ENCODE data around the gene GYG2.

GYG2 gene

DNA sequence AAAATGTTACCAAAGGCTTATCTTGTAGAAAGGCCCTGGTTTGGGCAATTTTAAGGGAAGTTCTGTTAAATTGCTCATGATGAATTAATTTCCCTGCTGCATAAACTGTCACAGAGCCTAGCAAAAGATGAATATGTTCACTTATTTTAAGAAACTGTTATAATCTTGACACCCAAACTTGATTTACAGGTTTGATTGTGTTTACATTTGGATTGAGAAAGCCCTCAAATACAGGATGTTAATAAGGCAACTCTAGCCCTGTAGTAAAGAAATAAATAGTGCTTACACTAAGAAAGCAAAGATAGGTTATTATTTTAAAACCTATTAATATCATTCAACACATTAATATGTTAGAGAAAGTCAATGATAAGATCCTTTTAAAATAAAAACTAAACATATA, 18.3 kb downstream of the GYG2 start:
- TF ChIP-seq ZNF274 (IDR thresholded peaks at IDR 0.05; ENCODE audit: low read depth, low read length), result no peak
- no peak overlapping the region for H3K4me3 ChIP-seq (ENCODE audit: low read length)

DNA sequence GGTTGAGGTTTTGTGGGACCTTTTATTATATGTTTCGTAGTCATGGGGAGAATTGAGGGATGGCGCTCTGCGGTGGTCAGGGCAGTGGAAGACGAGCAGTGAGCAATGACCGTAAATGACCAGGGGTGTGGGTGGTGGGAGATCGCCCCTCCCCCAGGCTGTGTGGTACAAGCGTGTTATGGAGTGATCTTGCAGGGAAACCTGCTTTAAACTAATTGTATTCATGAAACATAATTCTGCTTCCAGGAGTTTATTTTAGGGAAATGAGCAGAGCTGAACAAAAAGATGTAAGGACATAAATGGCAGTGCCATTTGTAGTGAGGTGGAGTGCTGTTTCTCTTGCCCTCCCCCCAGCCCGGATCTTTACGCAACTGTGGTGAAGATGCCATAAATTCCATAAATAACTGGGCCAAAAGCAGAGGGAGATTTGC, 20.2 kb downstream of the GYG2 start:
- no peak for TF ChIP-seq ZNF274 (IDR thresholded peaks at IDR 0.05; ENCODE audit: low read depth, low read length)
- no peak overlapping the region for H3K4me3 ChIP-seq (ENCODE audit: low read length)

DNA sequence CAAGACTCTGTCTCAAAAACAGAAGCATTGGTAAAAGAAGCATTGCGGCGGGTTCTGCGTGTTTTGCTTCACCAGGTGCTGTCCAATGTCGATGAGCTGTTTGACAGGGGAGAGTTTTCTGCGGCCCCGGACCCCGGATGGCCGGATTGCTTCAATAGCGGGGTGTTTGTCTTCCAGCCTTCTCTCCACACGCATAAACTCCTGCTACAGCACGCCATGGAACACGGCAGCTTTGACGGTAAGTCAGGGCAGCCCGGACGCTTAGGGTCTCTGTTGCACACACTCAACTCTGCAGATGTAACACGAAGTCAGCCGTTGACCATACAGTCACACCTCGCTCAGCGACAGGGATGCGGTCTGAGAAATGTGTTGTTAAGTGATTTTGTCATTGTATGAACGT, 26.2 kb downstream of the GYG2 start:
- H3K4me3 ChIP-seq (ENCODE audit: low read length), result no peak overlapping the region
- no peak for TF ChIP-seq ZNF274 (IDR thresholded peaks at IDR 0.05; ENCODE audit: low read depth, low read length)

DNA sequence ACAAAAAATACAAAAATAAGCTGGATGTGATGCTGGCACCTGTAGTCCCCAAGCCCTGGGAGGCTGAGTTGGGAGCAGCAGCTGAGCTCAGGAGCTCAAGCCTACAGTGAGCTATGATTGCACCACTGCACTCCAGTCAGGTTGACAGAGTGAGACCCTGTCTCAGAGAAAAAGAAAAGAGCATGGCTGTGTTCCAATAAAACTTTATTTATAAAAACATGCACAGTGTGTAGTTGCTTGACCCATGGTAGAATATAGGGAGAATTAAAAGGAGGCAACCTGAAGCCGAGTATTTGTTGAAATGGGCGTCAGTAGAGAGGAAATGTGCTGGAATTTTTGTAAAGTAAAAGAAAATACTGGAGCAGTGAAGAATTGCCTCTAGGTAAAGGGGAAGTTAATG, 27.0 kb downstream of the GYG2 start:
- TF ChIP-seq ZNF274 (IDR thresholded peaks at IDR 0.05; ENCODE audit: low read depth, low read length), result no peak
- H3K4me3 ChIP-seq (ENCODE audit: low read length), result no peak overlapping the region

DNA sequence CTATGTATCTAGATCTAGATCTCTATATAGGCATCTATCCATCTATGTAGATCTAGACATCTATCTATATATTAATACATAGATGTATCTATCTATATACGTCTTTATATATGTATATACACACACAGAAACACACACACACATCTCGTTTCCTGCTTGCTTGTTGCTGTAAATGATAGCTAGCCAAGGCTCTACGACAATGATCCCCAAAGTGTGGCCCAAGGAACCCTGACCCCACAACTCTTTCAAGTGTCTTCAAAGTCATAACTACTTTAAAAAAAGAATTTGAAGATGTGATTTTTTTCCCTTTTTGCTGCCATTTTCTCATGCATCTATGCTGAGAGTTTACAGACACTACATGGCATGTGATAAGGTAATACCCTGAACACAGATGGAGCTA, 28.8 kb downstream of the GYG2 start:
- H3K4me3 ChIP-seq (ENCODE audit: low read length), result no peak overlapping the region
- no peak for TF ChIP-seq ZNF274 (IDR thresholded peaks at IDR 0.05; ENCODE audit: low read depth, low read length)

DNA sequence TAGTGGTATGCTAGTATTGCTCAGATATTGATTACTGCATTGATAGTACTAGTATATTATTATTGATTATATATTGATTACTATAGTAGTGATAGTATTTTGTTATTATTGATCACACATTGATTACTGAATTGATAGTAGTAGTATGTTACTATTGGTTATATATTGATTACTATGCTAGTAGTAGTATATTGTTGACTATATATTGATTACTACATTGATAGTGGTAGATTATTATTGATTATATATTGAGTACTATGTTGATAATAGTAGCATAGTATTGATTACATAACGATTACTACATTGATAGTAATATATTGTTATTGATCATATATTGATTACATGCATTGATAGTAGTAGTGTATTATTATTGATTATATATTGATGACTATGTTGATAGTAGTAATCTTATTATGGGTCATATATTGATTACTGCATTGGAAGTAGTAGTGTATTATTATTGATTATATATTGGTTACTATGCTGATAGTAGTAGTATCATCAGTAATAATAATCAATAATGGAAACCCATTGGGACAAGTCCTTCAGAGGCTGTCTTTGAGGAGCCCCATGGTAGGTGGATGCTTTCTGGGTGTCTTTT, 30.6 kb downstream of the GYG2 start:
- no peak overlapping the region for H3K4me3 ChIP-seq (ENCODE audit: low read length)
- no peak for TF ChIP-seq ZNF274 (IDR thresholded peaks at IDR 0.05; ENCODE audit: low read depth, low read length)

DNA sequence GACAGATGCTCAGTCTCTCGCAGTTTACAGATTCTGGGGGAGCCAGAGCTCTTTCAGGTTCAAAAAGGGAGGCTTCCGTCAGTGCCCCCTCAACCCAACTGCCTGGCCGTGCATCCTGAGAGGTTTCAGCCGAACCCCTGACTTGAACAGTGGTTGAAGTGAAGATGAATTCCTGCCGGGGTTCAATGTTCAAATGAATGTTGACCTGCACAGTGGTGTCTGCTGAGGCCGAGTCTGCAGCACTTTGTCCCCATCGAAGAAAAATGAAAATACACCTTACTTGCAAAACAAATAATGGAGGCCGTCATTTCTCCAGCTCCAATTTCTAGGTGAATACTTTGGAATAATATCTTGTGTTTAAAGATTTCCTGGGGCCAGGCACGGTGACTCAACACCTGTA, 33.7 kb downstream of the GYG2 start:
- TF ChIP-seq ZNF274 (IDR thresholded peaks at IDR 0.05; ENCODE audit: low read depth, low read length), result no peak

DNA sequence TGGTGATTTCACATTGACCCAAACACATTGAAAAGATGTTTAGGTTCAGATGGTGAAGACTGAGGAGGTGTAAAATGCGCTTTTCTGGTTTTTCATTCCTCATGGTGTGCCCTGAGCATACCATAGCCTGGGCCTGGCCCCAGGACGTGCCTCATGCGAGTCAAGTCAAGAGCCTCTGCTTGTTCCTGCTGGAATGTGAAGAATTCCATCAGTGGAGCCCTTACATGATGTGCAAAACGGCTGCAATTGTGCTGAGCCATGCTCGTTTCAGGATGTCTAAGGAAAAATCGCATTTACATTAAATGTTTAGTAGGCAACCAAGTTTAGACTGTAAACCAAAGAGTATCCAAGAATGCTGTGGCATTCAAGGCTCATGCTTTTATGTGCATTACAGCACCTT, 34.9 kb downstream of the GYG2 start:
- H3K4me3 ChIP-seq (ENCODE audit: low read length), result no peak overlapping the region
- TF ChIP-seq ZNF274 (IDR thresholded peaks at IDR 0.05; ENCODE audit: low read depth, low read length), result no peak

More for the DNA sequence above, 33.7 kb downstream of the GYG2 start:
- no peak overlapping the region for H3K4me3 ChIP-seq (ENCODE audit: low read length)

DNA sequence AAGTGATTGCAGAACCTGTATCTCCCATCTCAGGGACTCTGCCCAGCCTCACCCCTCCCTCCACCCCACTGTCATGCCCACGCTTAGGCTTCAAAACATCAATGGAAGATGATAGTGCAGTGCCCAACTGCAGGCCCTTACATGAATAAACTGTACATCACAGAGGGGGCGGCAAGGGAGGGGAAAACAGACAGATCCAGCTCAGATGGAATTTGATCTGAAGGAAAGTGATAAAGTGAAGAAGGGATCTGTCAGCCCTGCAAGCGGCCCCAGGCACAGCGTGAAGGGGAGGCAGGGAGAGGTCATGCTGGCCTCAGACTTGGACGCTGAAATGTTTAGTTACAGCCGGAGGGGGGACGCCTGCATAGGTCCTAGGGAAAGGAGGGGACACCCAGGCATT, 38.5 kb downstream of the GYG2 start:
- no peak for TF ChIP-seq ZNF274 (IDR thresholded peaks at IDR 0.05; ENCODE audit: low read depth, low read length)
- H3K4me3 ChIP-seq (ENCODE audit: low read length), result no peak overlapping the region

DNA sequence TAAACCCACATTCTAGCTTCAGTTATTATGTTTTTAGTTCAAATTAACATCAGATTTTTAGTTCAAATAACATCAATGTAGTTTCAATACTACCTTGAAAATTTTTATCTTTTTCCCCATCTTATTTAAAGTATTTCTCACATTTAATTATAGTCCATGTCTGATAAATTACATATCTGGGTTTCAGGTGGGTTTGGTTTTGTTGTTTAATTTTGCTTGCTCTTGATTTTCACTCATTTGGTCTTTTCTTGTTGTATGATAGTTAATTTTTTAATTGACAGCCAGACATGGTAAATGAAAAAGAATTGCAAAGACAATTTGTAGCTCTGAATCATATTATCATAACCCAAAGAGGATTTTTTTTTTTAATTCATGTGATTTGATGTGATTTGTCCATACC, 41.9 kb downstream of the GYG2 start:
- no peak for TF ChIP-seq ZNF274 (IDR thresholded peaks at IDR 0.05; ENCODE audit: low read depth, low read length)
- H3K4me3 ChIP-seq (ENCODE audit: low read length), result no peak overlapping the region

DNA sequence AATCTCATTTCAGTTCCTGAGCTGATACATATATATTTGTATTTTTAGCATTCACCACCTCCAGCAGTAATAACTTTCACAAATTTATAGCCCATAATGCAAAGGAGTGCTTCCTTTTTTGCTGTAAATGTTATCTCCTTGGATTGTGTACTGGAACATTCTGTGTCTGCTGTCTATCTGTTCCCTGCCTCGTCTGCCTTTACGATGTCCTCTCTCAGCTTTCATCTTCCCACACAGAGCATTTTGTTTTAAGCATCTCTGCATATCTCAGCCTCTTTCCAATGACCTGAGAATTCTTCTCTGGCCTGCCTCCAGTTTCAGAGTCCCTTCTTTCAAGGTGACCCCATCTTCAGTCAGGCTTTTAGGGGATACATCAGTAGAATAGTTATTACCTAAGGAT, 43.1 kb downstream of the GYG2 start:
- no peak for TF ChIP-seq ZNF274 (IDR thresholded peaks at IDR 0.05; ENCODE audit: low read depth, low read length)

DNA sequence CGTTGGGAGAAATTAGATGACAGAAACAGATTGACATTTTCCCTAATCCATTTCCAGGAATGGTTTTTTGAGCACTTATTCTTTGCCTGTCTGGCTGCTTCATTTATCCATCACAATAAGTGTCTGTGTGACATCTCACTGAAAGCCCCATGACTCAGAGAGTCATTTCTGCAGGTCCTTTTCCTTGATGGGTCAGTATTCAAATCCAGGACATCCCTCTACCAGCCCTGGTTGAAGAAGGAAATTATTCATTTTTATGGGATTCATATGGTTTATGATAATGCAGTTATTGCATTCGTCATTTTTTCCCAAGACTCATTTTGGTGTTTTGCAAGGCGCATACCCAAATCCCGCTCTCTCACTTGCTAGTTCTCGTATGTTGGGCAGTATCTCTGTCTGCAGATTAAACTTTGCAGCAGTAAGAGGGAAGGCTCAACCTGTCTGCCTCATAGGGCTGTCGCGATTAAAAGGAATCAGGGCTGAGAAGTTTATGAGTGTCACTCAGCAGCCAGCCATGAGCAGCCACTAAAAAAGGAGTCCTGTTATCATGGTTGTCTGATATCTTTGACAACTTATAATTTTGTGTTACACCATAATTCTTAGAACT, 44.0 kb downstream of the GYG2 start:
- H3K4me3 ChIP-seq (ENCODE audit: low read length), result no peak overlapping the region
- no peak for TF ChIP-seq ZNF274 (IDR thresholded peaks at IDR 0.05; ENCODE audit: low read depth, low read length)

More for the DNA sequence above, 43.1 kb downstream of the GYG2 start:
- no peak overlapping the region for H3K4me3 ChIP-seq (ENCODE audit: low read length)

DNA sequence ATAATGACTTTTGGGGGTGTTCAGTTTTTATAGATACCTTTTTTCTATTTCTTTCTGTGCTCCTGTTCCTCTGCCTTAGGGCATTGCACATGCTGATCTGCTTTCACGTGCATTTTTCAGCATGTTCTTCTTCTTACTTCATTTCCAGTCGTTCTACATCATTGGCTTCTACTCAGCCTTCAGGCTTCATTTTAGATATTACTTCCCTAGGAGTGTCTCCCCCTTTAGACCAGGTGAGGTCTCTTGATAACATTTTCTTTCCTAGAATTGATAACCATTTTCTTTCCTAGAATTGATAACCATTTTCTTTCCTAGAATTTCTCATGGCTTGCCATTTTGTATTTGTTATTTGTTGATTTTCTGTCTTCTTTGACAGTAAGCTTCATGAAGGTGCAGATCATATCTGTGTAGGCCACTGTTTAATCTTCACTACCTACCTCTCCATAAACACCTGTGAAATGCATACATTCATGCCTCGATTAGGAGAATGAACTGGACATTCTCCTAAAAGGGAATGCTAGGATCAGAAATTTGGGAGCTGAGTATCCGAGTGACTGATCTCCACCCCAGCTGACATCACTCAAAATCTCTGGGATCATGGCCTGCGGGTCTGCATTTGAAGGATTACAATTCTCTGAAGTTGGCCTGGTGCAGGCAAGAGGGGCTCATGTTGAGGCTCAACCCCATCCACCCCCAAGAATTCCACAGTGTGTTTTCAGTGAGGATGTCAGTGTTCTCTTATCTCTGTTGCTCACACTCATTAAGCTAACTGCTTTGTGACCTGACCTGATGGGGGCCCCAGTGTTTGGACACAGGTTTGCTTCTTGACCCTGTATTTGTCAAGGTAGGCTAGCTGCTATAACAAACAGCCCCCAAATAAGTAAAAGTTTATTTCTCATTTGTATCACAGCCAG, 45.7 kb downstream of the GYG2 start:
- H3K4me3 ChIP-seq (ENCODE audit: low read length), result no peak overlapping the region
- no peak for TF ChIP-seq ZNF274 (IDR thresholded peaks at IDR 0.05; ENCODE audit: low read depth, low read length)

DNA sequence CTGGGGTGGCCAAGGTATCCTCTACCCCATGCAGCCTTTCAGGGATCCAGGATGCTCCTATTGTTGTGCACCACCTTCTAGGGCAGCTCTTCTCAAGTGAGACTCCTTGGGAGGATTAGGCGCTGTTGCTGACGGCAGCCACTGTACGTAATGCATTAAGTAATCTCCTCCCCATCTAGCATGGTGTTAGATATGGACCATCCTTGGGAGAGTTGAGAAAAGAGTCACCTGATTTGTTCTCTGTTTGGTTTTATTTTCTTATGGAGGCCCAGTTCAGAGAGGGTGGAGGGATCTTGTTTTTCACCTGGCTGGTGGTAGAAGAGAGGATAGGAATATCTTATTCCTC, 46.4 kb downstream of the GYG2 start:
- no peak for TF ChIP-seq ZNF274 (IDR thresholded peaks at IDR 0.05; ENCODE audit: low read depth, low read length)
- no peak overlapping the region for H3K4me3 ChIP-seq (ENCODE audit: low read length)

DNA sequence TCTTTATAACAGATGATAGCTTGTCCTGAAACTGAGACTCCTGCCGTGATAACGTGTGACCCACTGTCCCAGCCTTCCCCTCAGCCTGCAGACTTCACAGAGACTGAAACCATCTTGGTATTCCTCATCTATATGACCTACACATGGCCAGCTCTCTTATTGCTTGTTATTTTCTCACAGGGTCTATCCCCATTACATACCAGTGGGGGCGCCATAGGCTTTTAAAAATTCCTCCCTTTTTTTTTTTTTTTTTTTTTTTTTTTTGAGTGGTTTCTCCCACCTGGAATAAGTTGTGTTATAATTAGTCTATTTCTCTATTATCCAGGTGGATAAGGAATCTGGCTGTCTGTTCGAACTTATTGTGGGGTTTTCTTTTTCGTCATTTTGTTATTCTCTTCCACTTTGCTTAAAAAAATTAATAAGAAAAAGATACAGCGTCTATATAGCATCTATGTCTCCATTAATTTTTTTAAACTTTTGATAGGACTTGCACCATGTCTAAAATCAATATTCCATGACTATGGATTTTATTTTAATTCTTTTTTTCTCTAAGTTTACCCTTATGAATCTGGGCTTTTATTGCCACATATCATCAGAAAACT, 47.2 kb downstream of the GYG2 start:
- H3K4me3 ChIP-seq (ENCODE audit: low read length), result no peak overlapping the region
- no peak for TF ChIP-seq ZNF274 (IDR thresholded peaks at IDR 0.05; ENCODE audit: low read depth, low read length)

All from GM08714 (cell line).